A172 (cell line): ENCODE measurements around the gene PARN. TPM values are rescaled to one million over a fixed set of nuclear protein-coding genes. Genes with fewer than 3 reads are reported as not detected.
"Not testable (repeated sequence)": the region's sequence is repeated elsewhere in the genome, so short reads cannot be mapped to it uniquely, and the experiment has no call there.

ENCODE experiments used
- DNase-seq: peaks from one replicate; pipeline ENCODE4 v3.0.0-alpha.2; 2015; ENCODE audit warnings: low spot score
- total RNA-seq: library from RNA; depleted of rRNA; stranded (reverse); fragments of >200 nt; shearing (Covaris generic); gene quantifications from 2 replicates; pipeline ENCODE4 v1.2.3, GENCODE V29; 2014; rRNA removed

The PARN gene
- total RNA-seq: 64.6 and 86.6 TPM in 2 replicates

- peak; percentile 98 for DNase-seq
Measured at GRCh38 chr16:14629919-14630619, at the start of gene PARN. Gene PARN, minus strand, starts transcription at chr16:14630260. Its CDS starts 135 bp downstream, at chr16:14630125.

GRCh38 chr16:14678748-14679497, 48.9 kb upstream of the PARN start:
- DNase-seq: no peak

- no peak for DNase-seq
Measured at GRCh38 chr16:14677627-14678026, 47.6 kb upstream of the PARN start.

GRCh38 chr16:14676633-14677032, 46.6 kb upstream of the PARN start:
- DNase-seq: no peak

GRCh38 chr16:14672403-14672971, 42.4 kb upstream of the PARN start:
- DNase-seq: no peak

GRCh38 chr16:14669776-14670175, 39.7 kb upstream of the PARN start:
- peak; percentile 29 for DNase-seq

- no peak for DNase-seq
Measured at GRCh38 chr16:14668556-14669223, 38.6 kb upstream of the PARN start.

- no peak for DNase-seq
Measured at GRCh38 chr16:14667347-14668266, 37.5 kb upstream of the PARN start.

GRCh38 chr16:14658063-14658462, 28.0 kb upstream of the PARN start:
- peak; percentile 49 for DNase-seq

GRCh38 chr16:14652726-14653125, 22.7 kb upstream of the PARN start:
- no peak for DNase-seq

- no peak for DNase-seq
Measured at GRCh38 chr16:14650629-14651028, 20.6 kb upstream of the PARN start.

GRCh38 chr16:14649816-14650215, 19.8 kb upstream of the PARN start:
- no peak for DNase-seq

GRCh38 chr16:14641926-14642325, 11.9 kb upstream of the PARN start:
- no peak for DNase-seq

- DNase-seq: no peak
Measured at GRCh38 chr16:14641206-14641605, 11.1 kb upstream of the PARN start.

- no peak for DNase-seq
Measured at GRCh38 chr16:14640538-14640937, 10.5 kb upstream of the PARN start.

- DNase-seq: not testable (repeated sequence)
Measured at GRCh38 chr16:14636951-14637240, 6.8 kb upstream of the PARN start.

- not testable (repeated sequence) for DNase-seq
Measured at GRCh38 chr16:14636179-14636950, 6.3 kb upstream of the PARN start.

- DNase-seq: no peak
Measured at GRCh38 chr16:14635395-14636165, 5.5 kb upstream of the PARN start.

GRCh38 chr16:14634389-14634725, 4.3 kb upstream of the PARN start:
- no peak for DNase-seq
